GM18873 (cell line): ENCODE measurements around the gene CAP2.
"Not testable (repeated sequence)": the region's sequence is repeated elsewhere in the genome, so short reads cannot be mapped to it uniquely, and the experiment has no call there.

Experiments used
- ATAC-seq: cut with Tn5 transposase; IDR thresholded peaks from one replicate; pipeline ENCODE4 v1.9.1; 2021; ENCODE audit warnings: mild to moderate bottlenecking, moderate library complexity, moderate number of reproducible peaks; ENCODE audit not compliant: unreplicated experiment, low FRiP score

CAP2 gene

GRCh38 chr6:17395112-17395511 is 1.7 kb downstream of the CAP2 start:
- no peak for ATAC-seq

GRCh38 chr6:17396256-17396655 is 2.9 kb downstream of the CAP2 start:
- no peak for ATAC-seq

- ATAC-seq: no peak
Measured at GRCh38 chr6:17397764-17398194, 4.4 kb downstream of the CAP2 start.

- ATAC-seq: not testable (repeated sequence)
Measured at GRCh38 chr6:17405181-17405943, 12.0 kb downstream of the CAP2 start.

GRCh38 chr6:17405944-17406245 is 12.5 kb downstream of the CAP2 start:
- ATAC-seq: no peak

GRCh38 chr6:17408081-17408480 is 14.7 kb downstream of the CAP2 start:
- no peak for ATAC-seq

GRCh38 chr6:17410281-17410680 is 16.9 kb downstream of the CAP2 start:
- ATAC-seq: no peak

- ATAC-seq: no peak
Measured at GRCh38 chr6:17413313-17413750, 19.9 kb downstream of the CAP2 start.

GRCh38 chr6:17414395-17414794 is 21.0 kb downstream of the CAP2 start:
- not testable (repeated sequence) for ATAC-seq

- no peak for ATAC-seq
Measured at GRCh38 chr6:17415321-17415720, 21.9 kb downstream of the CAP2 start.

GRCh38 chr6:17416806-17417205 is 23.4 kb downstream of the CAP2 start:
- ATAC-seq: no peak

GRCh38 chr6:17417817-17418216 is 24.4 kb downstream of the CAP2 start:
- ATAC-seq: no peak

- no peak for ATAC-seq
Measured at GRCh38 chr6:17418281-17419188, 25.1 kb downstream of the CAP2 start.

- no peak for ATAC-seq
Measured at GRCh38 chr6:17419189-17419575, 25.8 kb downstream of the CAP2 start.

GRCh38 chr6:17420368-17420767 is 27.0 kb downstream of the CAP2 start:
- no peak for ATAC-seq

GRCh38 chr6:17421406-17421805 is 28.0 kb downstream of the CAP2 start:
- ATAC-seq: no peak

GRCh38 chr6:17423026-17423425 is 29.6 kb downstream of the CAP2 start:
- no peak for ATAC-seq

GRCh38 chr6:17427062-17427461 is 33.7 kb downstream of the CAP2 start:
- ATAC-seq: no peak

GRCh38 chr6:17427617-17428016 is 34.2 kb downstream of the CAP2 start:
- ATAC-seq: no peak

- ATAC-seq: not testable (repeated sequence)
Measured at GRCh38 chr6:17428595-17429120, 35.3 kb downstream of the CAP2 start.

GRCh38 chr6:17429383-17430061 is 36.1 kb downstream of the CAP2 start:
- ATAC-seq: no peak
